ENCODE data around the gene PRPF6. TPM values are rescaled to one million over a fixed set of nuclear protein-coding genes. Genes with fewer than 3 reads are reported as not detected.
A peak's percentile ranks its signal among the peaks of the same experiment; 100 is the strongest.

PRPF6 gene
- total and polyA plus RNA-seq, 2 of the 13 experiments (the other 11 are each of a cell fraction or from before 2014, with no cell fraction given): 63.7 to 101 TPM

DNA sequence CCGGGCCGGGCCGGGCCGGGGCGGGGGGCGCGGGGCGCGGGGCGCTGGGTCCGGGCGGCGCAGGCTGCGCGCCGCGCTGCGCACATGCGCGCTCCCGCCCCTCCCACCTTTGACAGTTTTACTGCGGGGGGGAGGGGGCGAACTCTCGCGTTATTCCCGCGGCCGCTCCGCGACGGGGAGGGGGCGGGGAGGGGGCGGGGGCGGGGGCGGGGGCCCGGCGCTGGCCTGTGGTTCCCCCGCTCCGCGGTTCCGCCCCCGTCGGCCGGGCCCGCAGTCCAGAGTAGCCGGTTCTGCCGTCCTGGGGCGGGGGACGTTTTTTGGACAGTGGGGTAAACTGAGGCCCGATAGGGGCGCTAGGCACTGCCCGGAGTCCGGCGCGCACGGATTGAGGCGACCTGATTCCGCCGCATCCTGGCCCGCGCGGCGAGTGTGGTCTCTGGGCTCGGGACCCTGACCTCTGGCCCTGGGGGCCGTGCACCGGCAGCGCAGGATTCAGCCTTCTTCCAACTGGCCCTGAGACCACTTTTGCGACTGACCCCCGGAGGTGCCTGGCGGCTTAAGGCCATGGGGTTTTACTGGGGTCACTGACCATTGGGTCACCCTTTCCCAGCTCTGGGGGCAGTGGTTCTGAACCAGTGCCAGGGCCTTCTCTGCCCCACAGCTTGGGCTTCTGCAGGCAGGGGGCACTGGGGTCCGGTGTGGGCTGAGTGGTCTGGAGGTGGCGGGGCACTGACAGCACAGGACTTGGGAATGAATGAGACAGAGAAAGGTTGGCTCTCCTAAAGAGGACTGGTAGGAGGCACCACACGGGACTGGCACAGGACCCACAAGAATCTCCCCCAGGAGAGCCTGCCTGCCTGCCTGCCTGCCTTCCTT lies 10.9 kb upstream of the PRPF6 start, which contains the start of gene ZNF512B (continued):
- TF ChIP-seq, protein P1, sequence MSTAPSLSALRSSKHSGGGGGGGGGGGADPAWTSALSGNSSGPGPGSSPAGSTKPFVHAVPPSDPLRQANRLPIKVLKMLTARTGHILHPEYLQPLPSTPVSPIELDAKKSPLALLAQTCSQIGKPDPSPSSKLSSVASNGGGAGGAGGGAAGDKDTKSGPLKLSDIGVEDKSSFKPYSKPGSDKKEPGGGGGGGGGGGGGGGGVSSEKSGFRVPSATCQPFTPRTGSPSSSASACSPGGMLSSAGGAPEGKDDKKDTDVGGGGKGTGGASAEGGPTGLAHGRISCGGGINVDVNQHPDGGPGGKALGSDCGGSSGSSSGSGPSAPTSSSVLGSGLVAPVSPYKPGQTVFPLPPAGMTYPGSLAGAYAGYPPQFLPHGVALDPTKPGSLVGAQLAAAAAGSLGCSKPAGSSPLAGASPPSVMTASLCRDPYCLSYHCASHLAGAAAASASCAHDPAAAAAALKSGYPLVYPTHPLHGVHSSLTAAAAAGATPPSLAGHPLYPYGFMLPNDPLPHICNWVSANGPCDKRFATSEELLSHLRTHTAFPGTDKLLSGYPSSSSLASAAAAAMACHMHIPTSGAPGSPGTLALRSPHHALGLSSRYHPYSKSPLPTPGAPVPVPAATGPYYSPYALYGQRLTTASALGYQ (CRISPR knock-in tag; IDR thresholded peaks at IDR 0.05): no peak
- no peak for TF ChIP-seq ZNF615 (CRISPR knock-in tag; IDR thresholded peaks at IDR 0.05; ENCODE audit: borderline replicate concordance)
- TF ChIP-seq, protein P2, sequence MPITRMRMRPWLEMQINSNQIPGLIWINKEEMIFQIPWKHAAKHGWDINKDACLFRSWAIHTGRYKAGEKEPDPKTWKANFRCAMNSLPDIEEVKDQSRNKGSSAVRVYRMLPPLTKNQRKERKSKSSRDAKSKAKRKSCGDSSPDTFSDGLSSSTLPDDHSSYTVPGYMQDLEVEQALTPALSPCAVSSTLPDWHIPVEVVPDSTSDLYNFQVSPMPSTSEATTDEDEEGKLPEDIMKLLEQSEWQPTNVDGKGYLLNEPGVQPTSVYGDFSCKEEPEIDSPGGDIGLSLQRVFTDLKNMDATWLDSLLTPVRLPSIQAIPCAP (CRISPR knock-in tag; IDR thresholded peaks at IDR 0.05; ENCODE audit: low read depth): 0 out of 2 replicates have a peak, but pooled peaks have one; percentile 34
- TF ChIP-seq ZNF224 (CRISPR knock-in tag; IDR thresholded peaks at IDR 0.05): no peak
- TF ChIP-seq AHDC1 (CRISPR knock-in tag; IDR thresholded peaks at IDR 0.05; ENCODE audit: borderline replicate concordance): no peak
- peak; percentile 92 for TF ChIP-seq AGO1 (IDR thresholded peaks at IDR 0.05; ENCODE audit: low read depth, low read length, poor library complexity, severe bottlenecking)
- TF ChIP-seq ZSCAN20 (CRISPR knock-in tag; IDR thresholded peaks at IDR 0.05; ENCODE audit: borderline replicate concordance): no peak
- TF ChIP-seq NR2C2 (CRISPR knock-in tag; IDR thresholded peaks at IDR 0.05; ENCODE audit: borderline replicate concordance): peak; percentile 56
- TF ChIP-seq RORA (CRISPR knock-in tag; IDR thresholded peaks at IDR 0.05): no peak
- peak; percentile 87 for TF ChIP-seq TAF15 (IDR thresholded peaks at IDR 0.05; ENCODE audit: low read depth, low read length, poor library complexity, severe bottlenecking)
- TF ChIP-seq ZNF749 (CRISPR knock-in tag; IDR thresholded peaks at IDR 0.05; ENCODE audit: borderline replicate concordance): no peak
- TF ChIP-seq ZNF773 (CRISPR knock-in tag; IDR thresholded peaks at IDR 0.05; ENCODE audit: borderline replicate concordance): no peak
- peak; percentile 29 for TF ChIP-seq JARID2 (CRISPR knock-in tag; IDR thresholded peaks at IDR 0.05; ENCODE audit: insufficient replicate concordance)
- no peak for TF ChIP-seq RNF2 (conservative IDR thresholded peaks at IDR 0.05; ENCODE audit: low read depth)
- TF ChIP-seq, protein P3, sequence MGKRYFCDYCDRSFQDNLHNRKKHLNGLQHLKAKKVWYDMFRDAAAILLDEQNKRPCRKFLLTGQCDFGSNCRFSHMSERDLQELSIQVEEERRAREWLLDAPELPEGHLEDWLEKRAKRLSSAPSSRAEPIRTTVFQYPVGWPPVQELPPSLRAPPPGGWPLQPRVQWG (CRISPR knock-in tag; IDR thresholded peaks at IDR 0.05; ENCODE audit: borderline replicate concordance, low read depth): no peak
- no peak for TF ChIP-seq KAT2B (IDR thresholded peaks at IDR 0.05; ENCODE audit: borderline replicate concordance, low read depth, low read length)

Data from HepG2 (cell line).